ENCODE results near the gene ZNF777. TPM values are rescaled to one million over a fixed set of nuclear protein-coding genes. Genes with fewer than 3 reads are reported as not detected.

ZNF777 gene
- total RNA-seq, 1 donor from 2014 or later: 20.3 TPM

DNA sequence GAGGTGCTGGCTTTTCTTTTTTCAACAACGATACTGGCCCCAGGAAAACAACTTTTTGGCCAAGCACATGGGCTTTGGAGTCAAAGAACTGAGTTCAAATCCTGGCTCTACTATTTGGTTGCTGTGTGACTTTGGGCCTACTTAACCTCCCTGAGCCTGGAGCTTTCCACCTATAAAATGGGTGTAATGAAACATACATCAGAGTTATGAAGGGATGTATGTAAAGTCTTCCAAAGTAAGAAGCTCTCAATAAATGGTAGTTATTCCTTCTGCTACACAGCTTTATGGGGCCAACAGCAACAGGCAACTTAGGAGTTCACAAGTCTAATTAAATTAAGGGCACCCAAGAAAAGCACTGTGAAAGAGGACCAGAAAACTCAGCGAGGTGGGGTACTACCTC is 33.0 kb downstream of the ZNF777 start:
- H3K27me3 Mint-ChIP-seq: peaks cover 7% of the 10 kb centered on the region
- H3K9me3 Mint-ChIP-seq (ENCODE audit: low read depth): no peaks in the 10 kb centered on the region
- H3K27ac Mint-ChIP-seq: no peak overlapping the region
- peaks cover 19% of the 10 kb centered on the region for H3K36me3 Mint-ChIP-seq (ENCODE audit: insufficient read depth)
- TF ChIP-seq, protein P1, sequence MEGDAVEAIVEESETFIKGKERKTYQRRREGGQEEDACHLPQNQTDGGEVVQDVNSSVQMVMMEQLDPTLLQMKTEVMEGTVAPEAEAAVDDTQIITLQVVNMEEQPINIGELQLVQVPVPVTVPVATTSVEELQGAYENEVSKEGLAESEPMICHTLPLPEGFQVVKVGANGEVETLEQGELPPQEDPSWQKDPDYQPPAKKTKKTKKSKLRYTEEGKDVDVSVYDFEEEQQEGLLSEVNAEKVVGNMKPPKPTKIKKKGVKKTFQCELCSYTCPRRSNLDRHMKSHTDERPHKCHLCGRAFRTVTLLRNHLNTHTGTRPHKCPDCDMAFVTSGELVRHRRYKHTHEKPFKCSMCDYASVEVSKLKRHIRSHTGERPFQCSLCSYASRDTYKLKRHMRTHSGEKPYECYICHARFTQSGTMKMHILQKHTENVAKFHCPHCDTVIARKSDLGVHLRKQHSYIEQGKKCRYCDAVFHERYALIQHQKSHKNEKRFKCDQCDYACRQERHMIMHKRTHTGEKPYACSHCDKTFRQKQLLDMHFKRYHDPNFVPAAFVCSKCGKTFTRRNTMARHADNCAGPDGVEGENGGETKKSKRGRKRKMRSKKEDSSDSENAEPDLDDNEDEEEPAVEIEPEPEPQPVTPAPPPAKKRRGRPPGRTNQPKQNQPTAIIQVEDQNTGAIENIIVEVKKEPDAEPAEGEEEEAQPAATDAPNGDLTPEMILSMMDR (IDR thresholded peaks at IDR 0.05; ENCODE audit: unreplicated experiment): no peak
- no peak for DNase-seq (ENCODE audit: low spot score, unreplicated experiment)
- H3K4me1 Mint-ChIP-seq (ENCODE audit: low read depth): no peaks in the 10 kb centered on the region
- H3K4me3 Mint-ChIP-seq (ENCODE audit: low read depth): no peak overlapping the region

DNA sequence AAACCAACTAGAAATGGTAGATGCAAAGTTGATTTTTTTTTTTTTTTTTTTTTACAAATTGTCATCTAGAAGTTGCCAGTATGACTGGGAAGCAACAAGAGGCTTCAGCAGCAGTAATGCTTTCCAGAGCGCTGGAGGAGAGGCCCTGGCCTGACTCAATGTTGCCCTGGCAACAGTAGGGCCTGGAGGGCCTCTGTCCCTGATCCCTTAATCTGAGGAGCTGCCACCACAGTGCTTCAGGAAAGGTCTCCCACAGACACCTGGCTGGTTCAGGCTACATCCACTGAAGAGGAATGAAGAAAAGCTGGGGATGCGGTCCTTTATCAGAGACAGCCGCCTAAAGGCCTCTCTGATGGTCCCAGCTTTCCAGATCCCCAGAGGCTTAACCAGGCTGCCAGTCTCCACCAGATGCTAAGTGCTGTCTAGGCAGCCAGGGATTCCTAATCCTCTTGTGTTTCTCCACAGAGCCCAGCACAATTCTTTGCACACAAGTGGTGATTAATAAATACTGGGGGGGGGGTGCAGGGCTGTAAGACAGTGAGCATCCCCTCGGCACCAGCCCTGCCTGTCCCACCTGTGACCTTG is 33.7 kb downstream of the ZNF777 start:
- Mint-ChIP-seq H3K4me1 (ENCODE audit: low read depth) (no peaks in the 10 kb centered on the region), H3K36me3 (ENCODE audit: insufficient read depth) (peaks cover 14% of the 10 kb centered on the region), H3K9me3 (ENCODE audit: low read depth) (no peaks in the 10 kb centered on the region), H3K4me3 (ENCODE audit: low read depth) (no peak overlapping the region), H3K27me3 (peaks cover 7% of the 10 kb centered on the region), H3K27ac (no peak overlapping the region)
- TF ChIP-seq, protein P1 (IDR thresholded peaks at IDR 0.05; ENCODE audit: unreplicated experiment): no peak
- no peak for DNase-seq (ENCODE audit: low spot score, unreplicated experiment)

DNA sequence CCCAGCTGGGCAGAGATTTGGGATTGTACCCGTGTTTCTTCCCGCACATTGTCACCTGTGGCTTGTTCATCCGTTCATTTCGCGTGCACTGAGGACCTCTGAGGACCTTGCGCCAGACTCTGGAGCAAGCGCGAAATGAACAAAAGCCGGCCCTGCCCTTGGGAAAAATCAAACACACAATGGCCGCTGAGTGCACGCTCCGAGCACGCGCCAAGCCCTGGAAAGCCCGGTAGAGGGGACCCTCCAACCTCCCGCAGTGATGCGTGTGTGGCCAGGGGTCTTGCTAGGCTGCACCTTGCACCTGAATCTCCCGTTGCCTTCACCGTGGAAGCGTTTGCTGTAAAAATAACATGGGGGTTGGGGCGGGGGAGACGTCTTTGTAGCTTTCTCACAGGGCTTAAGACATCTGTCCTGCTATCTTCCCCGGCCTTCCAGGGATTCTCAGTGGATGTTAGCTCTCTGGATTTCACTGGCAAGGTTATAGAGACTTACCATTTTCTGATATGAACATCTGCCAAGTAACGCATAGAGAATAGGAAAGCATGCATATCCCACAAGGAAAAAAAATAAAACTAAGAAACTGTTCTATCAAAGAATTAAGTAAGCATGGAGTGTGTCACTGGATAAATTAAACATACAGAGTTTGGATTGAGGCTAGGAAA is 37.3 kb downstream of the ZNF777 start:
- H3K27ac Mint-ChIP-seq: peak overlapping the region; percentile 73
- H3K4me1 Mint-ChIP-seq (ENCODE audit: low read depth): peaks cover 3% of the 10 kb centered on the region
- H3K27me3 Mint-ChIP-seq: peaks cover 13% of the 10 kb centered on the region
- peak overlapping the region; percentile 57 for H3K4me3 Mint-ChIP-seq (ENCODE audit: low read depth)
- DNase-seq (ENCODE audit: low spot score, unreplicated experiment): no peak
- TF ChIP-seq, protein P1 (IDR thresholded peaks at IDR 0.05; ENCODE audit: unreplicated experiment): no peak
- no peaks in the 10 kb centered on the region for H3K36me3 Mint-ChIP-seq (ENCODE audit: insufficient read depth)
- no peaks in the 10 kb centered on the region for H3K9me3 Mint-ChIP-seq (ENCODE audit: low read depth)

DNA sequence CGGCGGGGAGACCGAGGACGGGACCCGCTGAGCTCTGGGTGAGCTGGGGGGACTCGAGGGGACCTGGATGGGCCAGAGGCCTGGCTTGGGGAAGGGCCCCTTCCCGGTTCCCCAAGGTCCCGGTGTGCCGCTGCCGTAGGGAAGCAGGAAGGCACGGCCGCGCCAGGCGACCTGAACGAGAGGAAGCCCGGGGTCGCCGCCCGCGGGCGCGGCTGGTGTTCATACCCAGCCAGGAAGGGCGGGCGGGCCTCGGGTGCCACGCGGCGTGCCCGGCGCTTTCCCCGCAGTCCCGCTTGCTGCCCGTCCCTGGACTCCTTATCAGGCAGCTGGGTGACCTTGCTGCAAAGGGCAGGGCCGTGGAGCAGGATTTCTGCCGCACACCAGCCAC is 38.0 kb downstream of the ZNF777 start:
- Mint-ChIP-seq H3K36me3 (ENCODE audit: insufficient read depth) (no peaks in the 10 kb centered on the region), H3K4me3 (ENCODE audit: low read depth) (no peak overlapping the region), H3K27me3 (peaks cover 13% of the 10 kb centered on the region), H3K9me3 (ENCODE audit: low read depth) (no peaks in the 10 kb centered on the region), H3K27ac (no peak overlapping the region), H3K4me1 (ENCODE audit: low read depth) (peaks cover 3% of the 10 kb centered on the region)
- DNase-seq (ENCODE audit: low spot score, unreplicated experiment): no peak
- TF ChIP-seq, protein P1 (IDR thresholded peaks at IDR 0.05; ENCODE audit: unreplicated experiment): no peak

DNA sequence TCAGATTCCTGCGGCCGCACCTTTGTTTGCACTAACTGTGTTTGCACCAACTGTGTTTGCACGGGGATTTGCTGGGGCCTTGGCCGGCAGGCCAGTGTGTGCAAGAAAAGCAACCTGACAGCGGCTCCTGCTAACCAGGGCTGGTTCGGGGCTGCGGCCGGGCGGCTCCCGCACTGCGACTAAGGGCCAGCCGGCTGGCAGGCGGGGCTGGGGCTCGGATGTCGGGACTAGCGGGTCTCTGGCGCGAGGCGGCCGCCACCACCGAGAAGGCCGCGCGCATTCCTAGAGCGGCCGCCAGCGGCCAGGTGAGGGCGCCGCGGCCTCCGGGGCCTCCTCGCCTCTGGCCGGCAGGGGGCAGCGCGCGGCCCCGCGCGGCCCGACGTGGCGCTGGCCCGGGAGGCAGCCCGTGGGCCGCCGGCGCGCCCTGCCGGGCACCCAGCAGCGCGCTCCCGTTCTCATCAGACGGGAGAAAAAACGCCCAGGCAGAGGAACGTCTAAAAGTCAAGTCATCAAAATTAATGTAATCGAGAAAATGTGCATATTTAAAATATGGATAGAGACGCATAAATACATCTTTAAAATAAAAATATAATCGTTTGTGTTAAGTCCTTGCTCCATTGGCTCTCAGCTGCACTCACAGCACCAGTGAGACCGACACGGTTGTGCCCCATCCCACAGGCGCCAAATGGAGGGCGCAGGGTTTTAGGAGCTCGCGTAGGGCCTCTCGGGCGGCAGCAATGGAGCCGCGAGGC is 38.5 kb downstream of the ZNF777 start:
- Mint-ChIP-seq H3K4me3 (ENCODE audit: low read depth) (peak overlapping the region; percentile 73), H3K27me3 (peaks cover 13% of the 10 kb centered on the region), H3K36me3 (ENCODE audit: insufficient read depth) (no peaks in the 10 kb centered on the region), H3K4me1 (ENCODE audit: low read depth) (peaks cover 3% of the 10 kb centered on the region), H3K9me3 (ENCODE audit: low read depth) (no peaks in the 10 kb centered on the region), H3K27ac (peak overlapping the region; percentile 96)
- TF ChIP-seq, protein P1 (IDR thresholded peaks at IDR 0.05; ENCODE audit: unreplicated experiment): peak; percentile 64
- peak; percentile 61 for DNase-seq (ENCODE audit: low spot score, unreplicated experiment)

Measured in progenitor cell of endocrine pancreas (in vitro differentiated cells).